Mesenchymal stem cell (in vitro differentiated cells and primary cell): Measurements from ENCODE around the gene DMAC2L. TPM values are rescaled to one million over a fixed set of nuclear protein-coding genes. Genes with fewer than 3 reads are reported as not detected.

ENCODE experiments used
- DNase-seq: peaks from one replicate; pipeline ENCODE4 v3.0.0-alpha.2; 2013
- H2AFZ ChIP-seq: one replicate; pipeline ENCODE4 v1.6.1; 2013; ENCODE audit warnings: low read depth, mild to moderate bottlenecking, control low read depth, inconsistent platforms, low read length, moderate library complexity
- H2AK5ac ChIP-seq: 2 replicates; pipeline ENCODE4 v1.6.1; 2013; ENCODE audit warnings: low read length, moderate library complexity, mild to moderate bottlenecking, inconsistent platforms; ENCODE audit not compliant: severe bottlenecking
- H2BK120ac ChIP-seq: one replicate; pipeline ENCODE4 v1.6.1; 2013; ENCODE audit warnings: low read depth, mild to moderate bottlenecking, inconsistent platforms, low read length, moderate library complexity
- H2BK12ac ChIP-seq, 2 experiments: one replicate each; pipeline ENCODE4 v1.6.1; 2013; ENCODE audit warnings: inconsistent platforms in 2 of 2, low read length in 2 of 2, mild to moderate bottlenecking in 2 of 2, moderate library complexity in 2 of 2, control low read depth in 1 of 2
- H2BK15ac ChIP-seq: one replicate; pipeline ENCODE4 v1.6.1; 2013; ENCODE audit warnings: mild to moderate bottlenecking, low read depth, inconsistent platforms; ENCODE audit not compliant: poor library complexity, severe bottlenecking
- H2BK5ac ChIP-seq: 2 replicates; pipeline ENCODE4 v1.6.1; 2013; ENCODE audit warnings: low read depth, mild to moderate bottlenecking, low read length, control low read depth, inconsistent platforms; ENCODE audit not compliant: poor library complexity, severe bottlenecking
- H3K14ac ChIP-seq, 2 experiments: one replicate each; pipeline ENCODE4 v1.6.1; 2013; ENCODE audit warnings: inconsistent platforms in 2 of 2, low read length in 2 of 2, control low read depth in 1 of 2, mild to moderate bottlenecking in 1 of 2, moderate library complexity in 1 of 2
- H3K18ac ChIP-seq, 2 experiments: one replicate each; pipeline ENCODE4 v1.6.1; 2013; ENCODE audit warnings: inconsistent platforms in 2 of 2, low read length in 2 of 2, control low read depth in 1 of 2, low read depth in 1 of 2, mild to moderate bottlenecking in 1 of 2
- H3K23ac ChIP-seq, 2 experiments: one replicate each; pipeline ENCODE4 v1.6.1; 2013; ENCODE audit warnings: inconsistent platforms in 2 of 2, low read length in 2 of 2, mild to moderate bottlenecking in 2 of 2, moderate library complexity in 2 of 2, control low read depth in 1 of 2
- H3K27ac ChIP-seq: 2 replicates; pipeline ENCODE4 v1.5.1; 2013; ENCODE audit warnings: mild to moderate bottlenecking, moderate library complexity, low read length, control low read depth, inconsistent platforms; ENCODE audit not compliant: poor library complexity, severe bottlenecking
- H3K27me3 ChIP-seq, 2 experiments: 2 replicates each; pipeline versions ENCODE4 v1.6.1 to v1.7.0; 2013; ENCODE audit warnings: low read length in 2 of 2, mild to moderate bottlenecking in 2 of 2, moderate library complexity in 2 of 2, control low read depth in 1 of 2, inconsistent platforms in 1 of 2; ENCODE audit not compliant: control insufficient read depth in 1 of 2, insufficient read depth in 1 of 2
- H3K36me3 ChIP-seq, 2 experiments: 2 replicates each; pipeline versions ENCODE4 v1.6.1 to v1.7.0; 2013; ENCODE audit warnings: low read length in 2 of 2, control low read depth in 1 of 2, inconsistent platforms in 1 of 2, low read depth in 1 of 2, mild to moderate bottlenecking in 1 of 2; ENCODE audit not compliant: insufficient read depth in 2 of 2, control insufficient read depth in 1 of 2
- H3K4ac ChIP-seq, 2 experiments: one replicate each; pipeline ENCODE4 v1.6.1; 2013; ENCODE audit warnings: inconsistent platforms in 2 of 2, low read length in 2 of 2, mild to moderate bottlenecking in 2 of 2, moderate library complexity in 2 of 2, control low read depth in 1 of 2, low read depth in 1 of 2
- H3K4me1 ChIP-seq: 2 replicates; pipeline ENCODE4 v1.6.1; 2013; ENCODE audit warnings: low read depth, low read length, control low read depth; ENCODE audit not compliant: control insufficient read depth, insufficient read depth
- H3K4me2 ChIP-seq: 2 replicates; pipeline ENCODE4 v1.6.1; 2013; ENCODE audit warnings: low read length, mild to moderate bottlenecking, inconsistent platforms; ENCODE audit not compliant: poor library complexity, severe bottlenecking
- H3K4me3 ChIP-seq, 2 experiments: 2 replicates each; pipeline versions ENCODE4 v1.5.1 to v1.7.0; 2013; ENCODE audit warnings: low read length in 2 of 2, mild to moderate bottlenecking in 2 of 2, control low read depth in 1 of 2, low read depth in 1 of 2; ENCODE audit not compliant: insufficient read depth in 1 of 2
- H3K79me1 ChIP-seq: replicated peaks from 2 replicates; pipeline ENCODE4 v1.6.1; 2013; ENCODE audit warnings: mild to moderate bottlenecking, control low read depth, low read length, inconsistent platforms; ENCODE audit not compliant: poor library complexity, severe bottlenecking
- H3K9ac ChIP-seq: 2 replicates; pipeline ENCODE4 v1.7.0; 2013; ENCODE audit warnings: mild to moderate bottlenecking, low read length, moderate library complexity
- H3K9me3 ChIP-seq: 2 replicates; pipeline ENCODE4 v1.7.0; 2013; ENCODE audit warnings: mild to moderate bottlenecking, low read length; ENCODE audit not compliant: control insufficient read depth
- H4K8ac ChIP-seq: one replicate; pipeline ENCODE4 v1.6.1; 2013; ENCODE audit warnings: inconsistent platforms, mild to moderate bottlenecking, low read length, moderate library complexity
- H4K91ac ChIP-seq: one replicate; pipeline ENCODE4 v1.6.1; 2013; ENCODE audit warnings: mild to moderate bottlenecking, low read length, inconsistent platforms
- WGBS: methylation state at CpG from one replicate; pipeline ENCODE4 v1.1.7; 2013; ENCODE audit warnings: mixed read lengths; 5-methylcytosine and 5-hydroxymethylcytosine counted together
- polyA plus RNA-seq, 2 experiments: library from polyadenylated mRNA; stranded (reverse); fragments of 200-250 nt; gene quantifications; one replicate each; pipeline ENCODE4 v1.2.3, GENCODE V29; 2013

DMAC2L gene
- polyA plus RNA-seq (2013, experiment 1 of 2): 6.5 TPM
- polyA plus RNA-seq (2013, experiment 2 of 2): 7.1 TPM

- WGBS: under 1% methylated on average over 67 of the region's 83 CpGs
- peak; percentile 95 for DNase-seq
- Histone ChIP-seq H2BK5ac (no peak within 1 kb of the TSS), H3K4me3 (peak within 1 kb of the TSS; percentile 86 to 94), H3K14ac (peak within 1 kb of the TSS in 1 of 2 experiments; percentile 94), H3K36me3 (no peaks in the 10 kb centered on the region), H3K23ac (peak within 1 kb of the TSS in 1 of 2 experiments; percentile 46), H3K4ac (no peak within 1 kb of the TSS), H3K27ac (peak within 1 kb of the TSS; percentile 99), H4K91ac (peak within 1 kb of the TSS; percentile 94), H3K18ac (peak within 1 kb of the TSS; percentile 96 to 98), H3K79me1 (peaks cover 24% of the 10 kb centered on the region), H3K27me3 (no peaks in the 10 kb centered on the region), H4K8ac (peak within 1 kb of the TSS; percentile 98), H3K4me2 (peak within 1 kb of the TSS; percentile 93), H3K9ac (peak within 1 kb of the TSS; percentile 93), H2AFZ (peak within 1 kb of the TSS; percentile 92), H2BK15ac (peak within 1 kb of the TSS; percentile 97), H2BK120ac (peak within 1 kb of the TSS; percentile 99), H3K9me3 (no peaks in the 10 kb centered on the region), H2AK5ac (no peak within 1 kb of the TSS), H3K4me1 (peaks cover 6% of the 10 kb centered on the region), H2BK12ac (peak within 1 kb of the TSS in 1 of 2 experiments; percentile 2)
These were observed at the start of gene DMAC2L, which contains the start of gene L2HGDH for GRCh38 chr14:50311972-50312733. Gene DMAC2L (plus strand): TSS chr14:50312324. CDS start chr14:50321488, 9,164 bp downstream. Gene L2HGDH (minus strand): TSS chr14:50312229. CDS start chr14:50312150, 79 bp downstream.

DNA sequence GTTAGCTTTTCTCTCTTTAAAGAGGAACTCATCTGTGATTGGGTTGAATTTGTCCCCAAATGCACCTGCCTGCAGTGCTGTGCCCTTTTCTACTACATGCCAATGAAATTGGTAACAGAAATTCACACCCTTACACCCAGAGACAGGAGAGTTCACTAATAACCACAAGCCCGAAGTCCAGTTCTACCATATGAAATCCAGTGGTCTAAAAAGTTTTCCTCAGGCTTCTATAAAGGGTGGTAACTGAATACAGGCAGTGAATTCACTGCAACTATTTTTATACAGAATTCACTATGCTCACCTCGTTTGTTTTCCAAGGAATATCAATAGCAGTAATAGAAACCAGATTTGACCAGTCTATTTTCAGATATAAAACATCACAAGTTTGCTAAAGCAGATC, 49.3 kb upstream of the DMAC2L start:
- DNase-seq: no peak
- no peak overlapping the region for H3K23ac ChIP-seq
- no peak overlapping the region for H4K91ac ChIP-seq
- WGBS: 94% methylated on average over 2 of the region's 2 CpGs
- H2BK120ac ChIP-seq: no peak overlapping the region
- no peak overlapping the region for H3K4me3 ChIP-seq
- H3K9me3 ChIP-seq: no peaks in the 10 kb centered on the region
- H3K9ac ChIP-seq: no peak overlapping the region
- no peaks in the 10 kb centered on the region for H3K36me3 ChIP-seq
- H3K18ac ChIP-seq: no peak overlapping the region
- no peak overlapping the region for H2BK12ac ChIP-seq
- H3K79me1 ChIP-seq: no peaks in the 10 kb centered on the region
- H2AK5ac ChIP-seq: no peak overlapping the region
- no peak overlapping the region for H2AFZ ChIP-seq
- no peak overlapping the region for H3K4me2 ChIP-seq
- no peak overlapping the region for H4K8ac ChIP-seq
- no peak overlapping the region for H3K4ac ChIP-seq
- no peaks in the 10 kb centered on the region for H3K27me3 ChIP-seq
- H2BK5ac ChIP-seq: no peak overlapping the region
- no peak overlapping the region for H3K27ac ChIP-seq
- no peak overlapping the region for H3K14ac ChIP-seq
- no peak overlapping the region for H2BK15ac ChIP-seq
- no peaks in the 10 kb centered on the region for H3K4me1 ChIP-seq

DNA sequence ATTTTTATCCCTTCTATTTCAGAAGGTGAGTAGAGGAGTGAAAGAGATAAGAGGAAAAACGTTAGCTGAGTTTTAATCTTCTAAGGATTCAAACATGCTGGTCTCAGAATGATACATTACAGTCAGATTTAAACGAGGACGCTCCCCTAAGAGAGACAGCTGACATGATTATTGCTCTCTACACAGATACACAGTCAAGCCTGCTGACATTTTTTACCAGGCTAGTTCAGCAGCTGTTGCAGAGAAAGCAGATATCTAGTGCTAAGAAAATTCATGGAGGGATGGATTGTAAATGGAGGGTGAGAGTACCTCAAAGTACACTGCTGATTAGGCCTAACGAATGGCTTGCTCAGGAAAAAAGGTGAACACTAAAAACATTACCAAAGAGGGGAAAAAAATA, 48.8 kb upstream of the DMAC2L start:
- DNase-seq: no peak
- Histone ChIP-seq H3K36me3 (no peaks in the 10 kb centered on the region), H3K27me3 (no peaks in the 10 kb centered on the region), H2BK120ac (no peak overlapping the region), H3K14ac (no peak overlapping the region), H3K4me2 (no peak overlapping the region), H2BK5ac (no peak overlapping the region), H3K9ac (no peak overlapping the region), H2BK12ac (no peak overlapping the region), H3K4ac (no peak overlapping the region), H2BK15ac (no peak overlapping the region), H3K4me3 (no peak overlapping the region), H4K91ac (no peak overlapping the region), H3K27ac (no peak overlapping the region), H3K23ac (no peak overlapping the region), H3K18ac (no peak overlapping the region), H2AFZ (no peak overlapping the region), H3K4me1 (no peaks in the 10 kb centered on the region), H2AK5ac (no peak overlapping the region), H4K8ac (no peak overlapping the region), H3K9me3 (no peaks in the 10 kb centered on the region), H3K79me1 (no peaks in the 10 kb centered on the region)
- WGBS: 86% methylated on average over 1 of the region's 4 CpGs

GRCh38 chr14:50265029-50265428, 47.1 kb upstream of the DMAC2L start:
- Histone ChIP-seq H3K79me1 (no peaks in the 10 kb centered on the region), H2AFZ (no peak overlapping the region), H3K36me3 (peaks cover 0 to 7% of the 10 kb centered on the region in 2 experiments), H2BK15ac (no peak overlapping the region), H3K9me3 (no peaks in the 10 kb centered on the region), H3K9ac (no peak overlapping the region), H2BK120ac (no peak overlapping the region), H3K27ac (no peak overlapping the region), H3K4me3 (no peak overlapping the region), H3K4ac (no peak overlapping the region), H3K14ac (no peak overlapping the region), H2BK12ac (no peak overlapping the region), H3K4me2 (no peak overlapping the region), H2AK5ac (no peak overlapping the region), H3K27me3 (no peaks in the 10 kb centered on the region), H4K8ac (no peak overlapping the region), H2BK5ac (no peak overlapping the region), H4K91ac (no peak overlapping the region), H3K18ac (no peak overlapping the region), H3K4me1 (no peaks in the 10 kb centered on the region), H3K23ac (no peak overlapping the region)
- DNase-seq: no peak
